Esophagus muscularis mucosa (tissue), 3 donors: Measurements from ENCODE around the gene MAPK8IP3.

Source experiments
- POLR2AphosphoS5 ChIP-seq, 2 donors: sonication (generic); formaldehyde crosslinking; IDR thresholded peaks; one replicate each; pipeline ENCODE4 v1.6.1; 2017; ENCODE audit warnings: antibody characterized with exemption in 2 of 2
- TF ChIP-seq, protein P1 (sequence below), 3 experiments: fragments of 200-600 bp in 2 of 3; fragments of 450-650 bp in 1 of 3; sonication (generic) in 2 of 3; IDR thresholded peaks; one replicate each; pipeline ENCODE4 v1.5.1; 2017 to 2019; ENCODE audit warnings: antibody characterized with exemption in 3 of 3, mild to moderate bottlenecking in 2 of 3, moderate library complexity in 1 of 3

DNA sequence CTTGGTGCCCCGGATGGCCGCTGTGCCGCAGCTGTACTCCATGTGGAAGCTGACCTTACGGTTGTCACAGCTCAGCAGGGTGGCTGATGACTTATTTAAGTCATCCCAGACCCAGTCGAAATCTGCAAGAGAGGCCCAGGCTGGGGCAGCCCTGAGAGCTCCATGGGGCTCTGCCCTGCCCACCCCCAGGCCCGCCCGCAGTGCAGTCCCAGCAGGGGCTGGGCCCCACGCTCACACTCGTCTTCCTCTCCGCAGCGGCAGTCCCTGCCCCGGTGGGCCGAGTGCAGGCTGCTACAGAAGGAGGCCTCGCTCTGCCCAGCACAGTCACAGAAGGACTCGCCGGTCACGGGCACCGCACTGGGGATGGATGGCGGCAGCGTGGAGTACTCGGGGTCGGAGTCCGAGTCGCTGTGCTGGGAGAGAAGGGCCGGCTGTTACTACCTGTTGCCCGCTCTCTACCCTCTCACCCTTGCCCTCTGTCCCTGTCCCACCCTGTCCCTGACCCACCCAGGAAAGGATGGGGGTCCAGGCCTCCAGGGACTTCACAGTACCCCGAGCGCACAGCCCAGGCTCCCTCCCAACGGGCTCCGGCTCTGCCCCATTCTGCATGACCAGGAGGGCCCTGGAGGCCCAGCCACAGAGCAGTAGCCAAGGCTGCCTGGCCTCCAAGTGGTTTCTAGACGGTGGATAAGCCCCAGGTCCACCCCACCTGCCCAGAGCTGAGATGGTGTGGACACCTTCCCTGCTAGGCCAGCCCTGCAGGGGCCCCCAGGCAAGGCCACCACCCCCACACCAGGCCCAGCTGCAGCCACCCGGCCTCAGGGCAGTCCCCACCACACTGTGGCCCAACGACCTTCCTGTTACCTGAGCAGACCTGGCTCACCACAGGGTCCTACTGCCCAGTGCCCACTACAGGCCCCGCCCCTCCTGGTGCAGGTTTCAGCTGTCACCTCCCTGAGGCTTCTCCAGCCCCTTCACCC lies 72.5 kb downstream of the MAPK8IP3 start:
- TF ChIP-seq, protein P1, sequence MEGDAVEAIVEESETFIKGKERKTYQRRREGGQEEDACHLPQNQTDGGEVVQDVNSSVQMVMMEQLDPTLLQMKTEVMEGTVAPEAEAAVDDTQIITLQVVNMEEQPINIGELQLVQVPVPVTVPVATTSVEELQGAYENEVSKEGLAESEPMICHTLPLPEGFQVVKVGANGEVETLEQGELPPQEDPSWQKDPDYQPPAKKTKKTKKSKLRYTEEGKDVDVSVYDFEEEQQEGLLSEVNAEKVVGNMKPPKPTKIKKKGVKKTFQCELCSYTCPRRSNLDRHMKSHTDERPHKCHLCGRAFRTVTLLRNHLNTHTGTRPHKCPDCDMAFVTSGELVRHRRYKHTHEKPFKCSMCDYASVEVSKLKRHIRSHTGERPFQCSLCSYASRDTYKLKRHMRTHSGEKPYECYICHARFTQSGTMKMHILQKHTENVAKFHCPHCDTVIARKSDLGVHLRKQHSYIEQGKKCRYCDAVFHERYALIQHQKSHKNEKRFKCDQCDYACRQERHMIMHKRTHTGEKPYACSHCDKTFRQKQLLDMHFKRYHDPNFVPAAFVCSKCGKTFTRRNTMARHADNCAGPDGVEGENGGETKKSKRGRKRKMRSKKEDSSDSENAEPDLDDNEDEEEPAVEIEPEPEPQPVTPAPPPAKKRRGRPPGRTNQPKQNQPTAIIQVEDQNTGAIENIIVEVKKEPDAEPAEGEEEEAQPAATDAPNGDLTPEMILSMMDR (IDR thresholded peaks at IDR 0.05): no peak
- no peak for TF ChIP-seq POLR2AphosphoS5 (IDR thresholded peaks at IDR 0.05)
